OCI-M2 (cell line): ENCODE data around the gene CLDN8.

Experiments
- DNase-seq: peaks from one replicate; lab custom pipeline; 2025; ENCODE audit not compliant: unreplicated experiment; lab: John Stamatoyannopoulos, UW

The CLDN8 gene

GRCh38 chr21:30206551-30207251 lies 9.2 kb downstream of the CLDN8 start:
- no peak for DNase-seq

DNA sequence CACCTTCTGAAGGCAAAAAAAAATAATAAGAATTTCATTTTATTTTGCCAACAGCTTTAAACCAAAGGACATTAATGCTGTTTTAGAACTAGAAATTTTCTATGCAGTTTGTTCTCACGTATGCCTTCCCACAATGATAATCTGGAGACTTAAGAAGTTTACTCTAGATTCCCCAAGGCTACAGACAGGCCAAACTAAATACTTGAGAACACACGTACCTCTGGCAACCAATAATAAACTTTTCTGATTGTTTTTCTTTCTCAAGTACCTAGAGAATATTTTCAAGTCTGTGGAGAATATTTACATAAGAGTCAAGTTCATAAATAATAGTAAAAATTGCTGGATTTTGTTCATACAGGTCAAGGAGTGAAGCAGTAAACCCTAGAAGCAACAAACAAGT lies 15.9 kb downstream of the CLDN8 start:
- DNase-seq: no peak

DNA sequence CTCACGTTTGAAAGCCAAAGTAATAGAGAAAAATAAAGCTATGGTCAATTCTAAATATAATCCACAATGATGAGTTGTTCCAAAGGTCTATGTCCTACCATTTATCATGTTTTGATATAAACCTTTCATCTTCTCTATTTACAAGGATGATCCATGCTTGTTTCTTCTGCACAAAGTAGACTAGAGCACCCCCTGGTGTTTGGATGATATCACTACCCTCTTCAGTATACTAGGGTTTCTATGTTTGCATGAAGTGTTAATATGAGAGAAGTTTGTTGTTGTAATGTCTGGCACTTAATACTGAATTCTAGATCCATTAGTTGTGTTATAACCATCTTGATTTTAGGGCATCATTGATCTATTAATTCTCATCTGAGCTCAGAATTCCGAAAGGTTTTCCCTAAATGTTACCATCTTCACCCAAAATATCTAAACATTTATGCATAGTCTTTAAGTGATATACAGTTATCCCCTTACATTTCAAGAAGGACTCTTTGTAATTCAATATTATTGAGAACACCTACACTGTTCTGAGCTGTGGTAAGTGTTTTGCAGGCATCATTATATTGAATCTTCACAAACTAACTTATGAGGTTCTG lies 21.1 kb downstream of the CLDN8 start:
- no peak for DNase-seq

GRCh38 chr21:30193201-30193600 lies 22.7 kb downstream of the CLDN8 start:
- no peak for DNase-seq

GRCh38 chr21:30190554-30190953 lies 25.3 kb downstream of the CLDN8 start:
- DNase-seq: no peak

- no peak for DNase-seq
These were observed 26.1 kb downstream of the CLDN8 start for GRCh38 chr21:30189773-30190172.

DNA sequence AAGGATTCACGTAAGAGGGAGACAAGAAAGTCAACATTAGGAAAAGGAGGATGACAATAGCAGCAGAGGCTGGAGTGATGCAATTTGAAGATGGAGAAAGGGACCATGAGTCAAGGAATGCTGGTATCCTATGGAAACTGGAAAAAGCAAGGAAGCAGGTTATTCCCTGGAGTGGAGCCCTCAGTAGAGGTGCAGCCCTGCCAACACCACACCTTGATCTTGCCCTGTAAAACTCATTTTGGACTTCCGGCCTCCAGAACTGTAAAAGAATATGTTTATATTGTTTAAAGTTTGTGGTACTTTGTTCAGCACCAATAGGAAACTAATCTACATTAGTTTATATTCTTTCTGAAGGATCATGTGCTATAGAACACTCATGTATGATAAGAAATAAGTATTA lies 29.7 kb downstream of the CLDN8 start:
- no peak for DNase-seq

DNA sequence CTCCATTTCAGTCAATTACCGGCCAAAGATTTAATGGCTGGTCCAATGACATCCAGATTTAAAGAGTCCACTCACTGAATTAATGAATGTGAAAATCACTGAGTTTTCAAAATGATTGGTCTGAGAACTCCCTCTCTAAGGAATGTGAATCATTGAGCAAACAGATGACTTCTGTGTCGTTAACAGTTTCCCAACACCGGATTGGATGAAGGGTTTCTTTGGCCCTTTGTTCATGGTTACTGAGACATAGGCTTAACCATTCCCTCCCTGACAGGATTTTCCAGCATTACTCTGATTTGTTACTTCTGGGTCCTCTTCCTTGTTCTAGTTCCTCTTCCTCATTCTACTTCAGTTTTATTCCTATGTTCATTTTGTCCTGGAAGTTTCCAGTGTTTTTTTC lies 47.8 kb downstream of the CLDN8 start:
- no peak for DNase-seq

DNA sequence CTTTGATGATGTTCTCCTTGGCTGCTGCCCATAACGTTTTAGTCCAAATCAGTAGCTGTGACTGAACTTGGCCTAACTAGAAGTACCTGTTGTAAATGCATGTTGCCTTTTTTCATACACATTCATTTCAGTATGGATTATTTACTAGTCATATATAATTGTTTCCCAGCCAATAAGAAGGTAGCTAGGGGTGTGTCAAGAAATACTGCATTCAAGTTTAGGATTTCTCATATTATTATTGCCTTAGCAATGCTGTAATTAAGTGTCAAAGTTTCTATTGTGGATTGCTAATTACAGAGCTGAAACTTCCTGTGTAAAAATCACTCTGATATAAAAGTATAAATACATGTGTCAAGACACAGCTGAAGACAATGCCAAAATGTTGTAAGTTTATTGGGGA lies 49.2 kb downstream of the CLDN8 start, which contains the start of gene CLDN17:
CLDN17 (minus strand) TSS at position 101 of the 400 bp plus-strand sequence. CDS start 188 bp downstream, outside the sequence.
- DNase-seq: no peak

GRCh38 chr21:30166171-30166570 lies 49.7 kb downstream of the CLDN8 start:
- DNase-seq: no peak

DNA sequence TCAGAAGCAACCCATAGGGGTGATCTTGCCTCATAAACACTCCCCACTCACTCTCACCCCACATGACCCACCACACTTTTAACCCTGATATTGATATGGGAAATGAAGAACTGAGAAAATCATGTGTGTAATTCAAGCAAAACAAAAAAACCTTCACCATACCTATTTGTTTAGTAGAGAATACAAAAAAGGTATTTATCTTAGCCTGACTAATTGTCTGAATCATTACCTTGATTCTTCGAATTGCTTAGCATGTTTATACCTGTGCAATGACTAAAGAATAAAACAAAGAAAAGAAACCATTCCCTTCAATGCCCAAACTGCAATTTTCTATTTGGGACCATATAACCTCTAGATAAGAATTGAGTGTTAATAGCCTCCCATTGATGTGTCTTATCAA lies 51.1 kb downstream of the CLDN8 start:
- DNase-seq: no peak
